NB4 (cell line): ENCODE measurements around the gene FARP1.

Source experiments
- POLR2A ChIP-seq: IDR thresholded peaks from 2 replicates; pipeline ENCODE4 v1.6.1; 2011; ENCODE audit warnings: mild to moderate bottlenecking; ENCODE audit not compliant: insufficient read length; ENCODE audit errors: extremely low read depth
- TF ChIP-seq, protein P1 (sequence below): IDR thresholded peaks from one replicate; pipeline ENCODE4 v1.5.1; 2012; ENCODE audit warnings: low read depth, low read length

DNA sequence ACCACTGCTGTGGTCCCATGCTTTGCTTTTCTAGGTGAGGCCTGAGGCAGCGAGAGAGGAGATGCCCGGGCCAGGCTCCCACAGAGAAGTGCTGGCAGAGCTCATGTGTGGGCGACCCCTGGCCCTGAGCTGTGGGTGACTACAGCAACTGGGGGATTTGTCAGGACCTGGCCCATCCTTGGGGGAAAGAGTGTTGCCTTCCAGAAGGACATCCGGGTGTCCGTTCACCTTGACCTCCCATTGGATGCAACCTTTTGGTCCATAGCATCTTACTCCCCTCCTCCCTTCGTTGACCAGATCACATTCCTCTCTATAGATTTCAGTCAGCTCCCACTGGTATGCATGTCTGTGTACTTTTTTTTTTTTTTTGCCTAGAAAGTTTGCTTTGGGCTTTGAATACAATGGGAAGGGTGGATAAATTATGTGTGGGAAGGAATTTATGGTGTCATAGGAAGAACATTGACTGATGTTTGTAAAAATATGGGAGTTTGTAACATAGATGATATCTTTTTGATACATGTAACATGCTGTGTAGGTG, 118.3 kb downstream of the FARP1 start:
- TF ChIP-seq, protein P1, sequence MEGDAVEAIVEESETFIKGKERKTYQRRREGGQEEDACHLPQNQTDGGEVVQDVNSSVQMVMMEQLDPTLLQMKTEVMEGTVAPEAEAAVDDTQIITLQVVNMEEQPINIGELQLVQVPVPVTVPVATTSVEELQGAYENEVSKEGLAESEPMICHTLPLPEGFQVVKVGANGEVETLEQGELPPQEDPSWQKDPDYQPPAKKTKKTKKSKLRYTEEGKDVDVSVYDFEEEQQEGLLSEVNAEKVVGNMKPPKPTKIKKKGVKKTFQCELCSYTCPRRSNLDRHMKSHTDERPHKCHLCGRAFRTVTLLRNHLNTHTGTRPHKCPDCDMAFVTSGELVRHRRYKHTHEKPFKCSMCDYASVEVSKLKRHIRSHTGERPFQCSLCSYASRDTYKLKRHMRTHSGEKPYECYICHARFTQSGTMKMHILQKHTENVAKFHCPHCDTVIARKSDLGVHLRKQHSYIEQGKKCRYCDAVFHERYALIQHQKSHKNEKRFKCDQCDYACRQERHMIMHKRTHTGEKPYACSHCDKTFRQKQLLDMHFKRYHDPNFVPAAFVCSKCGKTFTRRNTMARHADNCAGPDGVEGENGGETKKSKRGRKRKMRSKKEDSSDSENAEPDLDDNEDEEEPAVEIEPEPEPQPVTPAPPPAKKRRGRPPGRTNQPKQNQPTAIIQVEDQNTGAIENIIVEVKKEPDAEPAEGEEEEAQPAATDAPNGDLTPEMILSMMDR: no peak
- TF ChIP-seq POLR2A: no peak
